Gastroesophageal sphincter (tissue), 4 donors: Measurements from ENCODE around the gene ZBTB6. TPM values are rescaled to one million over a fixed set of nuclear protein-coding genes. Genes with fewer than 3 reads are reported as not detected.
"Not testable (repeated sequence)": the region's sequence is repeated elsewhere in the genome, so short reads cannot be mapped to it uniquely, and the experiment has no call there.

Source experiments
- ATAC-seq: fragments of 150-250 bp; one replicate; pipeline ENCODE4 v1.9.1; 2016; ENCODE audit warnings: mild to moderate bottlenecking, moderate library complexity
- H3K27ac ChIP-seq, 4 donors: fragments of 200-600 bp; sonication (generic) in 3 of 4; 1 replicate in 3 of 4; 2 replicates in 1 of 4; pipeline ENCODE4 v1.5.1; 2016 to 2019
- H3K27me3 ChIP-seq: fragments of 200-600 bp; sonication (generic); one replicate; pipeline ENCODE4 v1.5.1; 2019
- H3K36me3 ChIP-seq, 2 donors: fragments of 200-600 bp; sonication (generic); one replicate each; pipeline ENCODE4 v1.5.1; 2019; ENCODE audit warnings: control low read depth in 1 of 2
- H3K4me1 ChIP-seq, 3 donors: fragments of 200-600 bp; sonication (generic); 1 replicate in 2 of 3; 2 replicates in 1 of 3; pipeline ENCODE4 v1.5.1; 2016 to 2019; ENCODE audit warnings: control low read depth in 2 of 3
- H3K4me3 ChIP-seq, 2 donors: fragments of 200-600 bp; sonication (generic); one replicate each; pipeline ENCODE4 v1.5.1; 2019; ENCODE audit warnings: mild to moderate bottlenecking in 1 of 2, moderate library complexity in 1 of 2
- H3K9me3 ChIP-seq, 3 donors: fragments of 200-600 bp; sonication (generic); one replicate each; pipeline ENCODE4 v1.5.1; 2017 to 2019; ENCODE audit warnings: control low read depth in 2 of 3
- EP300 ChIP-seq: sonication (generic); formaldehyde crosslinking; IDR thresholded peaks from one replicate; pipeline ENCODE4 v1.6.1; 2017; ENCODE audit warnings: antibody characterized with exemption, mild to moderate bottlenecking
- POLR2A ChIP-seq, 2 donors: fragments of 450-650 bp; IDR thresholded peaks; one replicate each; pipeline ENCODE4 v1.6.1; 2017; ENCODE audit warnings: antibody characterized with exemption in 2 of 2, mild to moderate bottlenecking in 2 of 2, moderate library complexity in 1 of 2
- POLR2AphosphoS5 ChIP-seq: sonication (generic); formaldehyde crosslinking; IDR thresholded peaks from one replicate; pipeline ENCODE4 v1.6.1; 2017; ENCODE audit warnings: antibody characterized with exemption
- WGBS, 2 donors: methylation state at CpG; one replicate each; pipeline ENCODE4 v1.1.5; 2018; ENCODE audit warnings: low coverage in 1 of 2; 5-methylcytosine and 5-hydroxymethylcytosine counted together
- total RNA-seq, 4 donors: library from RNA; depleted of rRNA; stranded (reverse); fragments of >200 nt; gene quantifications; one replicate each; pipeline ENCODE4 v1.1.0, GENCODE V29; 2016
- TF ChIP-seq, protein P1 (sequence below), 4 experiments: fragments of 200-600 bp in 2 of 4; fragments of 450-650 bp in 2 of 4; sonication (generic) in 1 of 4; IDR thresholded peaks; one replicate each; pipeline ENCODE4 v1.5.1; 2017 to 2019; ENCODE audit warnings: antibody characterized with exemption in 4 of 4, mild to moderate bottlenecking in 2 of 4, moderate library complexity in 2 of 4

The ZBTB6 gene
- total RNA-seq, 4 donors from 2014 or later = 7.4 to 10.9 (median 9.8) TPM

DNA sequence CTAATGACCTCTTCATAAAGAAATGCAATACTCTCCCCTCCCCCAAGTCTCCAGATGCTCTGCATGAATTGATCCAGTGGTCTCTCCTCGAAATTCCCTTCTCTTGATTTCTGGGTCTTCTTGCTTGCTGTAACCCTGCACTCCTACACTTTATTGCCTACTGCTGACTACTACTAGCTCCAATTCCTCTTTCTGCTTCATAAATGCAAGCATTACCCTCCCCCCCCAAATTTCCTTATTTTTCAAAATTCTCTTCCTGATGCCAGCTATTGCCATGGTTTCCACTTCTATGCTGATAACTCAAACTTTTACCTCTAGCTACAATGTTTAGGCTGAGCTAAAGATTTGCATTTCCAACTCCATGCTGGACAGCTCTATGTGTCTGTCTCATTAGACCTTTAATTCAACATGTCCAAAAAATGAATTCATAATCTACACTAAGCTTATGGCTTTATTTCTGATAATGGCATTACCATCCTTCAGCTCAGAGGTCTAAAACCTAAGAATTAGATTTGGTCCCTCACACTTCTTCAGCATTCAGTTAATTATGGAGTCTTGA is 16.8 kb upstream of the ZBTB6 start:
- no peak for ATAC-seq
- TF ChIP-seq POLR2AphosphoS5 = no peak
- TF ChIP-seq, protein P1, sequence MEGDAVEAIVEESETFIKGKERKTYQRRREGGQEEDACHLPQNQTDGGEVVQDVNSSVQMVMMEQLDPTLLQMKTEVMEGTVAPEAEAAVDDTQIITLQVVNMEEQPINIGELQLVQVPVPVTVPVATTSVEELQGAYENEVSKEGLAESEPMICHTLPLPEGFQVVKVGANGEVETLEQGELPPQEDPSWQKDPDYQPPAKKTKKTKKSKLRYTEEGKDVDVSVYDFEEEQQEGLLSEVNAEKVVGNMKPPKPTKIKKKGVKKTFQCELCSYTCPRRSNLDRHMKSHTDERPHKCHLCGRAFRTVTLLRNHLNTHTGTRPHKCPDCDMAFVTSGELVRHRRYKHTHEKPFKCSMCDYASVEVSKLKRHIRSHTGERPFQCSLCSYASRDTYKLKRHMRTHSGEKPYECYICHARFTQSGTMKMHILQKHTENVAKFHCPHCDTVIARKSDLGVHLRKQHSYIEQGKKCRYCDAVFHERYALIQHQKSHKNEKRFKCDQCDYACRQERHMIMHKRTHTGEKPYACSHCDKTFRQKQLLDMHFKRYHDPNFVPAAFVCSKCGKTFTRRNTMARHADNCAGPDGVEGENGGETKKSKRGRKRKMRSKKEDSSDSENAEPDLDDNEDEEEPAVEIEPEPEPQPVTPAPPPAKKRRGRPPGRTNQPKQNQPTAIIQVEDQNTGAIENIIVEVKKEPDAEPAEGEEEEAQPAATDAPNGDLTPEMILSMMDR (IDR thresholded peaks at IDR 0.05) = no peak
- no peak for TF ChIP-seq EP300
- TF ChIP-seq POLR2A (IDR thresholded peaks at IDR 0.05) = no peak
- 75 to 100% methylated on average over 1 of the region's 1 CpG for WGBS, 2 donors
- Histone ChIP-seq H3K27me3 (no peaks in the 10 kb centered on the region), H3K9me3 (no peaks in the 10 kb centered on the region), H3K4me3 (no peak overlapping the region), H3K27ac (no peak overlapping the region), H3K36me3 (peaks cover 0 to 6% of the 10 kb centered on the region in 2 donors), H3K4me1 (peaks cover 3 to 47% (median 22%) of the 10 kb centered on the region in 3 donors)

DNA sequence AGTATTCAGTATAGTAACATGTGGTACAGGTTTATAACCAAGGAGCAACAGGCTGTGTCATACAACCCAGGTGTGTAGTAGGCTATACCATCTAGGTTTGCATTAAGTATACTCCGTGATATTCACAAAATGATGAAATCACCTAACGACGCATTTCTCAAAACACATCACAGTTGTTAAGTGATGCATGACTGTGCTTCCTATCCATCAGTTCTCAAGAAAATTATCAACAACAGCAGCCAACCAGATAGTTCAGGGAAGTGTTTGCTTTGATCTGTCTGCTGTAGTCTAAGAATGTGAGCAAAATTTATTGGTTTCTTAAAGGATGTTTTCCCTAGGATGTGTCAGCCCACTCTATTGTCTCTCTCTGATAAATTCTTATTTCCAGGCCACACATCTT is 10.8 kb upstream of the ZBTB6 start:
- Histone ChIP-seq H3K27me3 (no peaks in the 10 kb centered on the region), H3K27ac (no peak overlapping the region), H3K4me3 (no peak overlapping the region), H3K9me3 (no peaks in the 10 kb centered on the region), H3K36me3 (peaks cover 0 to 32% of the 10 kb centered on the region in 2 donors), H3K4me1 (no peaks in the 10 kb centered on the region)
- no peak for ATAC-seq
- TF ChIP-seq POLR2AphosphoS5 = no peak
- TF ChIP-seq, protein P1 (IDR thresholded peaks at IDR 0.05) = no peak
- TF ChIP-seq POLR2A (IDR thresholded peaks at IDR 0.05) = no peak
- no peak for TF ChIP-seq EP300
- 77 to 82% methylated on average over 3 of the region's 3 CpGs for WGBS, 2 donors

GRCh38 chr9:122922713-122923112 is 9.6 kb upstream of the ZBTB6 start:
- ATAC-seq = no peak
- H3K27ac ChIP-seq = no peak overlapping the region
- H3K27me3 ChIP-seq = no peaks in the 10 kb centered on the region
- TF ChIP-seq POLR2A (IDR thresholded peaks at IDR 0.05) = no peak
- TF ChIP-seq EP300 = no peak
- TF ChIP-seq POLR2AphosphoS5 = no peak
- TF ChIP-seq, protein P1 (IDR thresholded peaks at IDR 0.05) = no peak
- no peaks in the 10 kb centered on the region for H3K9me3 ChIP-seq
- peaks cover 0 to 40% of the 10 kb centered on the region in 2 donors for H3K36me3 ChIP-seq
- H3K4me3 ChIP-seq = no peak overlapping the region
- no peaks in the 10 kb centered on the region for H3K4me1 ChIP-seq
- WGBS, 2 donors = 89 to 93% methylated on average over 7 of the region's 8 CpGs

GRCh38 chr9:122918310-122918709 is 5.2 kb upstream of the ZBTB6 start:
- H3K4me3 ChIP-seq = no peak overlapping the region
- peaks cover 0 to 7% (median 0%) of the 10 kb centered on the region in 3 donors for H3K4me1 ChIP-seq
- TF ChIP-seq EP300 (no peak), POLR2A (IDR thresholded peaks at IDR 0.05) (no peak), POLR2AphosphoS5 (no peak)
- TF ChIP-seq, protein P1 (IDR thresholded peaks at IDR 0.05) = no peak
- no peaks in the 10 kb centered on the region for H3K27me3 ChIP-seq
- no peak overlapping the region for H3K27ac ChIP-seq
- no peak for ATAC-seq
- no peaks in the 10 kb centered on the region for H3K9me3 ChIP-seq
- peaks cover 0 to 34% of the 10 kb centered on the region in 2 donors for H3K36me3 ChIP-seq
- WGBS, 2 donors = 88% methylated on average over 2 of the region's 2 CpGs; no CpG with 5 or more reads in 1 of the 2 donors

DNA sequence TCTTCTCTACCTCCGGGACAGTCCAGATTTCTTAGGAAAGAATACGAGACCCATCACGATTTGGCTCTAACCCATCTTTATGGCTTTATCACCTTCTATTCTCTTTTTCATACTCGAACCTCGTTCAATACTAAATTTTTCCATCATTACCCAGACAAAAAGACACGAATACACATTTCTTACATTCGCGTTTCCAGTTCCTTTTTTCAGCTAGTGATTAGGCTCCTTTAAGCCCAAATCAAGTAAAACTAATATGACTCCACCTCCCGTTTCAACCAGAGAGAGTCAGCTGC is 506 bp downstream of the ZBTB6 start:
- TF ChIP-seq, protein P1 (IDR thresholded peaks at IDR 0.05) = no peak
- no peak for TF ChIP-seq POLR2A (IDR thresholded peaks at IDR 0.05)
- TF ChIP-seq EP300 = no peak
- TF ChIP-seq POLR2AphosphoS5 = no peak
- 0 to 1% methylated on average over 3 to 8 of the region's 9 CpGs for WGBS, 2 donors
- H3K27ac ChIP-seq = peak overlapping the region; percentile 39 to 89 (median 84)
- H3K27me3 ChIP-seq = no peaks in the 10 kb centered on the region
- H3K9me3 ChIP-seq = no peaks in the 10 kb centered on the region
- ATAC-seq = no peak
- H3K4me1 ChIP-seq = peaks cover 0 to 24% (median 3%) of the 10 kb centered on the region in 3 donors
- H3K36me3 ChIP-seq = peaks cover 0 to 31% of the 10 kb centered on the region in 2 donors
- H3K4me3 ChIP-seq = peak overlapping the region; percentile 69 to 72

GRCh38 chr9:122906122-122906521 is 7.0 kb downstream of the ZBTB6 start:
- Histone ChIP-seq H3K27ac (peak overlapping the region in 1 of 4 donors; percentile 97), H3K36me3 (peaks cover 0 to 24% of the 10 kb centered on the region in 2 donors), H3K4me1 (peaks cover 0 to 32% (median 10%) of the 10 kb centered on the region in 3 donors)
- WGBS, 2 donors = 91% methylated on average over 10 of the region's 16 CpGs
- not testable (repeated sequence) for H3K27me3 ChIP-seq, H3K9me3 ChIP-seq, H3K4me3 ChIP-seq, ATAC-seq
